ENCODE results near the gene RBM4.

Gene RBM4

GRCh38 chr11:66686100-66686785 lies 47.7 kb downstream of the RBM4 start:
- H3K9me3 ChIP-seq (replicated peaks; ENCODE audit: low read length), result no peaks in the 10 kb centered on the region
- H3K36me3 ChIP-seq (ENCODE audit: insufficient read depth, low read length), result no peaks in the 10 kb centered on the region
- no peaks in the 10 kb centered on the region for H3K4me1 ChIP-seq (ENCODE audit: control insufficient read depth, insufficient read depth, low read length)
- H3K27me3 ChIP-seq (ENCODE audit: control insufficient read depth, insufficient read depth, low read length), result no peaks in the 10 kb centered on the region
- H3K4me3 ChIP-seq (ENCODE audit: low read length), result no peak overlapping the region
- no peak overlapping the region for H3K4me2 ChIP-seq (ENCODE audit: low read length)
- no peak overlapping the region for H3K9ac ChIP-seq (ENCODE audit: low read depth, low read length)

GRCh38 chr11:66686801-66687750 lies 48.6 kb downstream of the RBM4 start:
- Histone ChIP-seq H3K9me3 (replicated peaks; ENCODE audit: low read length) (no peaks in the 10 kb centered on the region), H3K4me1 (ENCODE audit: control insufficient read depth, insufficient read depth, low read length) (no peaks in the 10 kb centered on the region), H3K4me3 (ENCODE audit: low read length) (no peak overlapping the region), H3K9ac (ENCODE audit: low read depth, low read length) (no peak overlapping the region), H3K27me3 (ENCODE audit: control insufficient read depth, insufficient read depth, low read length) (no peaks in the 10 kb centered on the region), H3K4me2 (ENCODE audit: low read length) (no peak overlapping the region), H3K36me3 (ENCODE audit: insufficient read depth, low read length) (no peaks in the 10 kb centered on the region)

DNA sequence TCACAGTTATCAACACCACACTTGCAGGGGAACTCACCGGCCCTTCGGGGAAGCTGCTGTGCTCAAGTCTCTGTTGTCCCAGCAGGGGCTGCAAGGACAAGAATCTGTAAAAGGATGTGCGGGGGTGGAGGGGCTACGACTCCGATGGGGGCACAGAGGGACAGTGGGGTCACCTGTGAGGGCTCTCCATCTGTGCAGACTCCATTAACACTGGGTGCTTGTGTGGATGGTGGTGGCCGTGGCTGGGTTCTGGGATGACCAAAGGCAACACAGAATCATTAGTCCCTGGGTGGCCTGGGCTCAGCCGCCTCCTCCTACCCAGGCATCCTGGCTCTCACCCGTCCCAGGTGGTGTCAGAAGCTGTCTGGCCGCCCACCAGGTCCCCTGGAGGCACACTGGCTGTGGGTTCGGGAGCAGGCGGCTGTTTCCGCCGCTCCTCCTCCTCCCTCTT lies 49.4 kb downstream of the RBM4 start:
- Histone ChIP-seq H3K27me3 (ENCODE audit: control insufficient read depth, insufficient read depth, low read length) (no peaks in the 10 kb centered on the region), H3K4me1 (ENCODE audit: control insufficient read depth, insufficient read depth, low read length) (no peaks in the 10 kb centered on the region), H3K4me3 (ENCODE audit: low read length) (no peak overlapping the region), H3K36me3 (ENCODE audit: insufficient read depth, low read length) (no peaks in the 10 kb centered on the region), H3K9me3 (replicated peaks; ENCODE audit: low read length) (no peaks in the 10 kb centered on the region), H3K9ac (ENCODE audit: low read depth, low read length) (no peak overlapping the region), H3K4me2 (ENCODE audit: low read length) (no peak overlapping the region)

DNA sequence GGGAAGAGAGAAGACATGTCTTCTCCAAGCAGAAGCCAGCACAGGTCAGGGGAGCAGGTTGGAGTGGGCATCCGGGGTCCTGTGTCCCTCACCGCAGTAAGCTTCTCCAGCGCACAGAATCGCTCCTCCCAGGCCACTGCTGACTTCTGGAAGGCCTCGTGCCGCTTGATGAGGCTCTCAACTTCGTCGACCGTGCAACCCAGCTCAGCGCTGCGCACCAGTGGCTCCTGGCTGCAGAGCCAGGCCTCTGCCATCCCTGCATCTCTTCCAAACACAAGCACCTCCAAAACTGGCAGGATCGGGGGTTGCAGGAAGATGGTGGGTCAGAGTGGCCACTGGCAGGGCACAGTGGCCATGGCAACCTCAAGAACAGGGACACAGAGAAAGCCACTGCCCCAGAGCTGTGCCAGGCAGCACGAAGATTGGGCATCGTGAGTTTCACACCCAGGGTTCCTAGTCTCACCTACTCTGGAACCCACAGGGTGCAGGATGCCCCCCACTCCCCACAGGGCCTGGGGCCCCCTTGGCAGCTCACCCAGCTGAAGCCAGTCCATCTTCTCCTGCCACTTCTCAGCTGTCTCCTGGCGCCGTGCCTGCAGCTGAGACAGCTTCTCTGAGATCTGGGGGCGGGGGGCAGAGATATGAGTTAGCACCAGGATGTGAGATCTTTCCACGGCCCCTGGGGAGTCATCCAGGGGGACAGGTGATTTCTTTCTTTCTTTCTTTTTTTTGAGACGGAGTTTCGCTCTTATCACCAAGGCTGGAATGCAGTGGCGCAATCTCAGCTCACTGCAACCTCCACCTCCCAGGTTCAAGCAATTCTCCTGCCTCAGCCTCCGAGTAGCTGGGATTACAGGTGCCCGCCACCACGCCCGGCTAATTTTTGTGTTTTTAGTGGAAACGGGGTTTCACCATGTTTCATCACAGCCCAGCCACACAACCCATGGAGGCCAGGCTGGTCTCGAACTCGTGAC lies 50.3 kb downstream of the RBM4 start:
- no peak overlapping the region for H3K4me2 ChIP-seq (ENCODE audit: low read length)
- H3K27me3 ChIP-seq (ENCODE audit: control insufficient read depth, insufficient read depth, low read length), result no peaks in the 10 kb centered on the region
- H3K9me3 ChIP-seq (replicated peaks; ENCODE audit: low read length), result no peaks in the 10 kb centered on the region
- no peaks in the 10 kb centered on the region for H3K4me1 ChIP-seq (ENCODE audit: control insufficient read depth, insufficient read depth, low read length)
- H3K36me3 ChIP-seq (ENCODE audit: insufficient read depth, low read length), result no peaks in the 10 kb centered on the region
- H3K9ac ChIP-seq (ENCODE audit: low read depth, low read length), result no peak overlapping the region
- no peak overlapping the region for H3K4me3 ChIP-seq (ENCODE audit: low read length)

GRCh38 chr11:66689661-66690590 lies 51.4 kb downstream of the RBM4 start:
- H3K4me3 ChIP-seq (ENCODE audit: low read length), result no peak overlapping the region
- H3K9ac ChIP-seq (ENCODE audit: low read depth, low read length), result no peak overlapping the region
- H3K9me3 ChIP-seq (replicated peaks; ENCODE audit: low read length), result no peaks in the 10 kb centered on the region
- no peak overlapping the region for H3K4me2 ChIP-seq (ENCODE audit: low read length)
- H3K36me3 ChIP-seq (ENCODE audit: insufficient read depth, low read length), result no peaks in the 10 kb centered on the region
- H3K4me1 ChIP-seq (ENCODE audit: control insufficient read depth, insufficient read depth, low read length), result no peaks in the 10 kb centered on the region
- H3K27me3 ChIP-seq (ENCODE audit: control insufficient read depth, insufficient read depth, low read length), result no peaks in the 10 kb centered on the region

GRCh38 chr11:66691311-66691980 lies 52.9 kb downstream of the RBM4 start:
- no peak overlapping the region for H3K4me2 ChIP-seq (ENCODE audit: low read length)
- H3K27me3 ChIP-seq (ENCODE audit: control insufficient read depth, insufficient read depth, low read length), result no peaks in the 10 kb centered on the region
- no peaks in the 10 kb centered on the region for H3K9me3 ChIP-seq (replicated peaks; ENCODE audit: low read length)
- no peaks in the 10 kb centered on the region for H3K36me3 ChIP-seq (ENCODE audit: insufficient read depth, low read length)
- no peak overlapping the region for H3K9ac ChIP-seq (ENCODE audit: low read depth, low read length)
- H3K4me1 ChIP-seq (ENCODE audit: control insufficient read depth, insufficient read depth, low read length), result no peaks in the 10 kb centered on the region
- no peak overlapping the region for H3K4me3 ChIP-seq (ENCODE audit: low read length)

DNA sequence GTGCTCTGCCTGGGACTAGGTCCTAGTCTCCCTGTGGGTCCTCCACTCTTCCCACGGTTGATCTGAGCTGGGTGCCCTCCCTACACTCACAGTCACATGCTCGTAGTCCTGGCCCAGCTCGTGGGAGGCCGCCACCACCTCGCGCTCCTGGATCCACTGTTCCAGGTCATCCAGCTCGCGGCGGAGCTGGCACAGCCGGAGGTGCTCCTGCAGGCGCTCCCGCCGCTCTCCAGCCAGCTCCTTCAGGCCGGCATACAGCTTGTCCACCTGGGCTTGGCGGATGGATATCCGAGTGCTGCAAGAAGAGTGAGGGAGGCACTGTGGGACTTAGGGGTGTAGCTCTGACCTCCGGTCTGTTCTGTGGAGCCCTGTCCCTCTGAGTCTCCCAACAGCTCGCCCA lies 53.9 kb downstream of the RBM4 start:
- Histone ChIP-seq H3K9ac (ENCODE audit: low read depth, low read length) (no peak overlapping the region), H3K4me2 (ENCODE audit: low read length) (no peak overlapping the region), H3K9me3 (replicated peaks; ENCODE audit: low read length) (no peaks in the 10 kb centered on the region), H3K4me1 (ENCODE audit: control insufficient read depth, insufficient read depth, low read length) (no peaks in the 10 kb centered on the region), H3K4me3 (ENCODE audit: low read length) (no peak overlapping the region), H3K27me3 (ENCODE audit: control insufficient read depth, insufficient read depth, low read length) (peaks cover 5% of the 10 kb centered on the region), H3K36me3 (ENCODE audit: insufficient read depth, low read length) (no peaks in the 10 kb centered on the region)

DNA sequence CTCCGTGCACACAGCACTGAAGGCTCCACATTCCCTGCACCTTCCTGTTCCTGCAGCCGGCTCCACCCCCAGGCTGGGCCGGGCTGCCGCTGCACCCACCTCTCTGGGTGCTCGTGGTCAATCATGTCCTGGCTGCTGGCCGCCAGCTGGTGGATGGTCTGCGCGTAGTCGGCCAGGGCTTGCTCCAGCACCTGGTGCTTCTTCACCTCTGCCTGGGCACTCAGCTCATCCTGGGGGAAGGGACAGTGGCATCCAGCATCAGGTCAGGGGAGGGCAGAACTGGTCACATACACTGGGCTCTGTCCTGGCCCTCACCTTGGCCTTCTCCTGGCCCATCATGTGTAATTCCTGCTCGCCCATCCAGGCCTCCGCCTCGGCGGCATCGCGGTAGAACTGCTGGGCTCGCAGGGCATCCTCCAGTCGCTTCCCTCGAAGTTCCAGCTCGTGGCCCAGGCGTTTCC lies 54.4 kb downstream of the RBM4 start:
- Histone ChIP-seq H3K4me3 (ENCODE audit: low read length) (no peak overlapping the region), H3K4me1 (ENCODE audit: control insufficient read depth, insufficient read depth, low read length) (no peaks in the 10 kb centered on the region), H3K4me2 (ENCODE audit: low read length) (no peak overlapping the region), H3K36me3 (ENCODE audit: insufficient read depth, low read length) (no peaks in the 10 kb centered on the region), H3K9ac (ENCODE audit: low read depth, low read length) (no peak overlapping the region), H3K27me3 (ENCODE audit: control insufficient read depth, insufficient read depth, low read length) (peaks cover 5% of the 10 kb centered on the region), H3K9me3 (replicated peaks; ENCODE audit: low read length) (no peaks in the 10 kb centered on the region)

GRCh38 chr11:66693356-66694055 lies 55.0 kb downstream of the RBM4 start:
- Histone ChIP-seq H3K4me1 (ENCODE audit: control insufficient read depth, insufficient read depth, low read length) (no peaks in the 10 kb centered on the region), H3K4me2 (ENCODE audit: low read length) (no peak overlapping the region), H3K9ac (ENCODE audit: low read depth, low read length) (no peak overlapping the region), H3K4me3 (ENCODE audit: low read length) (no peak overlapping the region), H3K9me3 (replicated peaks; ENCODE audit: low read length) (no peaks in the 10 kb centered on the region), H3K36me3 (ENCODE audit: insufficient read depth, low read length) (no peaks in the 10 kb centered on the region), H3K27me3 (ENCODE audit: control insufficient read depth, insufficient read depth, low read length) (peaks cover 5% of the 10 kb centered on the region)
